Vagina (tissue), 2 donors: Measurements from ENCODE around the gene FZR1.
A peak's percentile ranks its signal among the peaks of the same experiment; 100 is the strongest.

Source experiments
- CTCF ChIP-seq, 3 experiments: fragments of 450-650 bp in 2 of 3; fragments of 200-600 bp in 1 of 3; sonication (generic) in 1 of 3; IDR thresholded peaks; one replicate each; pipeline ENCODE4 v1.5.1; 2017 to 2019; ENCODE audit warnings: antibody characterized with exemption in 3 of 3, mild to moderate bottlenecking in 2 of 3, moderate library complexity in 2 of 3
- POLR2A ChIP-seq, 2 donors: fragments of 450-650 bp; IDR thresholded peaks; one replicate each; pipeline ENCODE4 v1.6.1; 2017; ENCODE audit warnings: antibody characterized with exemption in 2 of 2, mild to moderate bottlenecking in 2 of 2, moderate library complexity in 2 of 2

GRCh38 chr19:3586127-3586626 lies 80.1 kb downstream of the FZR1 start:
- TF ChIP-seq CTCF (IDR thresholded peaks at IDR 0.05) (peak in 1 of 3 experiments; percentile 19), POLR2A (IDR thresholded peaks at IDR 0.05) (no peak)
